GM19238 (cell line): Measurements from ENCODE around the gene CERS3.
"Not testable (repeated sequence)": the region's sequence is repeated elsewhere in the genome, so short reads cannot be mapped to it uniquely, and the experiment has no call there.

Experiments used
- DNase-seq: peaks from one replicate; pipeline ENCODE4 v3.0.0; 2011; ENCODE audit warnings: low spot score; ENCODE audit not compliant: insufficient read length

The CERS3 gene

GRCh38 chr15:100468285-100468684 lies 60.5 kb downstream of the CERS3 start:
- no peak for DNase-seq

- no peak for DNase-seq
Observed at GRCh38 chr15:100466073-100466472, 62.7 kb downstream of the CERS3 start.

- DNase-seq = no peak
Observed at GRCh38 chr15:100464888-100465287, 63.9 kb downstream of the CERS3 start.

- DNase-seq = no peak
Observed at GRCh38 chr15:100464256-100464655, 64.5 kb downstream of the CERS3 start.

- DNase-seq = no peak
Observed at GRCh38 chr15:100463515-100463914, 65.2 kb downstream of the CERS3 start.

- no peak for DNase-seq
Observed at GRCh38 chr15:100461049-100461448, 67.7 kb downstream of the CERS3 start.

GRCh38 chr15:100457201-100457600 lies 71.5 kb downstream of the CERS3 start:
- no peak for DNase-seq

- DNase-seq = no peak
Observed at GRCh38 chr15:100454148-100454547, 74.6 kb downstream of the CERS3 start.

- DNase-seq = no peak
Observed at GRCh38 chr15:100448481-100448880, 80.3 kb downstream of the CERS3 start.

- DNase-seq = not testable (repeated sequence)
Observed at GRCh38 chr15:100441063-100441462, 87.7 kb downstream of the CERS3 start.

GRCh38 chr15:100439514-100439913 lies 89.2 kb downstream of the CERS3 start:
- no peak for DNase-seq

- DNase-seq = no peak
Observed at GRCh38 chr15:100438570-100438969, 90.2 kb downstream of the CERS3 start.

GRCh38 chr15:100437261-100437660 lies 91.5 kb downstream of the CERS3 start:
- DNase-seq = no peak

- no peak for DNase-seq
Observed at GRCh38 chr15:100434561-100434960, 94.2 kb downstream of the CERS3 start.

GRCh38 chr15:100434038-100434437 lies 94.7 kb downstream of the CERS3 start:
- DNase-seq = no peak

GRCh38 chr15:100433304-100433703 lies 95.4 kb downstream of the CERS3 start:
- no peak for DNase-seq

GRCh38 chr15:100430411-100430810 lies 98.3 kb downstream of the CERS3 start:
- DNase-seq = no peak

GRCh38 chr15:100429116-100429728 lies 99.5 kb downstream of the CERS3 start:
- no peak for DNase-seq

GRCh38 chr15:100426937-100427336 lies 101.8 kb downstream of the CERS3 start:
- DNase-seq = no peak

- DNase-seq = no peak
Observed at GRCh38 chr15:100405179-100405578, 123.6 kb downstream of the CERS3 start.

GRCh38 chr15:100400996-100401395 lies 127.8 kb downstream of the CERS3 start:
- no peak for DNase-seq

GRCh38 chr15:100394736-100395440 lies 133.9 kb downstream of the CERS3 start:
- DNase-seq = no peak

GRCh38 chr15:100393008-100393407 lies 135.7 kb downstream of the CERS3 start:
- no peak for DNase-seq
